COLO668 (cell line): ENCODE data around the gene RICTOR.
"Not testable (repeated sequence)": the region's sequence is repeated elsewhere in the genome, so short reads cannot be mapped to it uniquely, and the experiment has no call there.

Source experiments
- DNase-seq: peaks from one replicate; lab custom pipeline; 2025; ENCODE audit not compliant: unreplicated experiment; lab: John Stamatoyannopoulos, UW

Gene RICTOR

DNA sequence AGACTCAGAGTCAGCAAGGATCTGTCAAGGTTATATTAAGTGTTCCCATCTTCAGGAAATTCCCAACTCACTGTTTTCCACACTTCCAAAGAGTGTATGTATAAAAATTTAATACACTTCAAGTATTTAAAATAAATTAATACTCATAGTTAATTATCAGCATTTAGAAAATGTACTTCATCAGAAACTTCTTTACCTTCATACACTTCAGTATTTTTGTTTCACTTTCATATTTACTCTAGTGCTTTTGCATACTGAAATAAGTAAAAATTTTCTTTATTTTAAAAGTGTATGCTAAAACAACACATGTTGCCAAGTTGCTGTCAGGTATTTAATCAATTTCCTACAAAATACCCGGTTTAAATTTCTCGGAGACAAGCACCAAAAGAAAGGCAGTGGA, 16.5 kb downstream of the RICTOR start:
- no peak for DNase-seq

- no peak for DNase-seq
Observed at GRCh38 chr5:39055768-39056398, 18.3 kb downstream of the RICTOR start.

- DNase-seq, result no peak
Observed at GRCh38 chr5:39055027-39055767, 19.0 kb downstream of the RICTOR start.

- DNase-seq, result no peak
Observed at GRCh38 chr5:39053189-39053588, 21.0 kb downstream of the RICTOR start.

GRCh38 chr5:39052141-39052540, 22.1 kb downstream of the RICTOR start:
- no peak for DNase-seq

- DNase-seq, result no peak
Observed at GRCh38 chr5:39049315-39049714, 24.9 kb downstream of the RICTOR start.

DNA sequence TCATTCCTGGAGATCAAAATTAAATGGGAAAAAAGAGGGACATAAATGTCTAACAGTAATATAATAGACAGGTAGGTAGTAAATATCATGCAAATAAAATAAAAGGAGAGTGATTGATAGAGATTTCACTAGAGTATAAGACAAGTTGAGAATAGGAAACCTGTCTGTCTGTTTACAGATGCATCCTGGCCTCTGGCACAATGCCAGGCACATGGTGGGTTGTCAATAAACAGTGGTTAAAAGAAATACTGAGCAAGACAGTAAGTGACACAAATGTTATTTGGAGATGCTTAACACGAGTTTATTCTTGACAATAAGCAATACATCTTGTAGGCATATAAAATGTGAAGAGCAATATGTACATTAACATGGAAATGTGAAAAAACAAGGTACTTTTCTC, 33.3 kb downstream of the RICTOR start:
- peak; percentile 86 for DNase-seq

GRCh38 chr5:39034493-39034892, 39.7 kb downstream of the RICTOR start:
- DNase-seq, result not testable (repeated sequence)

DNA sequence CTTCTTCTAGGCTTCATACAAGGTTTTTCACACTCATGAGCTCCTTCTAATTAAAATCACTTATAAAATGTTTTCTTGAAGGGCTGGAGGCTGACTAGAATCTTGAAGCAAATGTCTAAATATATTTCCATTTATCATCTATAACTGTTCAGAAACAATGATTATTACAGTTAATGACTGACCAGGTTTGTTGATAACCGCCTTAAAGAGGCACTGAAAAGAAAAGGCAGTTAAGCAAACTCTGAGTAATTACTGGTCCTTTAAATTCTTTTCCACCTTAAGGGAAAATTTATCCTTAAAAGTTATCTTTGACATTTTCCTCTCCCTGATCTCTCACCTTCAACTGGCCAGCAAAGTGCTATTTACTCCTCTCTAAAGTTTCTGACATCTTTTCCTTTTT, 43.2 kb downstream of the RICTOR start:
- DNase-seq, result no peak

DNA sequence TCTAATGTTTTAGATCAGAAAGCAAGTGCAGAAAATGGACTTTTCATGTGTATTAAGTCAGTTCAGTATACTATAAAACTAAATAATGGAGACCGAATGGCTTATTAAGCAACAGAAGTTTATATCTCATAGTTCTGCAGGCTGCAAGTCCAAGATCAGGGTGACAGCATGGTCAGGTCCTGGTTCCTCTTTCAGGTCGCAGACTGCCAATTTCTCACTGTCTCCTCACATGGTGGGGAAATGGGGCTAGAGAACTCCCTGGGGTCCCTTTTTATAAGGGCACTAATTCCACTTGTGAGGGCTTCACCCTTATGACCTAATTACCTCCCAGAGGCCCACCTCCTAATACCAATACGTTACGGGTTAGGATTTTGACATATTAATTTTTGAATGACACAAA, 48.7 kb downstream of the RICTOR start:
- no peak for DNase-seq

- DNase-seq, result no peak
Observed at GRCh38 chr5:39024884-39025283, 49.3 kb downstream of the RICTOR start.

GRCh38 chr5:39024005-39024404, 50.2 kb downstream of the RICTOR start:
- no peak for DNase-seq

GRCh38 chr5:39023121-39023520, 51.1 kb downstream of the RICTOR start:
- no peak for DNase-seq

- no peak for DNase-seq
Observed at GRCh38 chr5:39022151-39022550, 52.0 kb downstream of the RICTOR start.

DNA sequence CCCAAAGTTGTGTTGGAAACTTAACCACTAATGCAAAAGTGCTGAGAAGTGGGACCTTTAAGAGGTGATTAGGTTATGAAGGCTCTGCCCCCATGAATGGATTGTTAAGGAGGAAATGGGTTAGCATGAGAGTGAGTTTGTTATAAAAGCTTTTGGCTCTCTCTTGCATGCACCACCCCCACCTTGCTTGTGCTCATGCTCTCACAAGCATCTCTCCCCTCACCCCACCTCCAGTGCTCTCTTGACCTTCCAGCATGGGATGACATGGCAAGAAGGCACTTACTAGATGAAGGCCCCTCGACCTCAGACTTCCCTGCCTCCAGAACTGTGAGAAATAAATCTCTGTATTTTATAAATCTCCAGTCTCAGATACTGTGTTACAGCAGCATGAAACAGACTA, 52.8 kb downstream of the RICTOR start:
- no peak for DNase-seq

DNA sequence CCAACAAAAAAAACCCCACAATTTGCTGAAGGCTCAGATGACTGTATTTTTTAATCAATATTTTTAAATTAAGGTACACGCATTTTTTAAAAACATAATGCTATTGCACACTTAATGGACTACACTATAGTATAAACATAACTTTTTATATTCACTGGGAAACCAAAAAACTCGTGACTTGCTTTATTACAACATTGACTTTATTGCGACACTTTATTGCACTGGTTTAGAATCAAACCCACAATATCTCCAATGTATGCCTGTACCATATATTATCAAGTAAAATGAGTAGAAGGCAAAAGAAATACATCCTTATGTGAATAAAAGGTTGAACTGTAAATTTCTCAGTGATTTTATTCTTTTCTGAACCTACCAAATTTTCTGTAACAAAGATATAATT, 53.7 kb downstream of the RICTOR start:
- DNase-seq, result no peak

DNA sequence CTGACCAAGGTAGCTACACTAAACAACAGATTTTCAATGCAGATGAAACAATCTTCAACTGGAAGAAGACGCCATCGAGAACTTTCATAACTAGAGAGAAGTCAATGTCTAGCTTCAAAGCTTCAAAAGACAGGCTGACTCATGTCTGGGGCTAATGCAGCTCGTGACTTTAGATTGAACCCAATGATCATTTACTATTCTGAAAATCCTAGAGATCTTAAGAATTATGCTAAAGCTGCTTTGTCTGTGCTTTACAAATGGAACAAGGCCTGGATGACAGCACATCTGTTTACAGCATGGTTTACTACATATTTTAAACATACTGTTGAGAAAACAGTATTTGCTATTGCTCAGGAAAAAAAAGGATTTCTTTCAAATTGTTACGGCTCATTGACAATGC, 54.9 kb downstream of the RICTOR start:
- DNase-seq, result no peak

DNA sequence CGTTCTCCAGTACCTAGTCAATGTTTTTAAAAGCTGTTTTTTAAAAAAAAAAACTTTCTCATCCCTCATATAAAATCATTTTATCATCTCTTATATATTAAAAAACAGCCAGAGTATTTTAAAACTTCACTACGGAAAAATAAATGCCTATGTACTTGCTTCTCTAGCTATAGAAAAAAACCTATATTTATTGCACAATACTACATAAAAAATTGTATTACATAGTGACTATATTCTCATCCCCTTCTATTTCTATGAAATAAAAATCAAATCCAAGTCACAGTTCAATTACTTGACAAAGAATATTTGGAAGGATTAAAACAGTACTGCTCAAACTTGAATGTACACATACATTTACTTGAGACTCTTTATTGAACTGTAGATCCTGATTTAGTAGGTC, 56.7 kb downstream of the RICTOR start:
- DNase-seq, result no peak

DNA sequence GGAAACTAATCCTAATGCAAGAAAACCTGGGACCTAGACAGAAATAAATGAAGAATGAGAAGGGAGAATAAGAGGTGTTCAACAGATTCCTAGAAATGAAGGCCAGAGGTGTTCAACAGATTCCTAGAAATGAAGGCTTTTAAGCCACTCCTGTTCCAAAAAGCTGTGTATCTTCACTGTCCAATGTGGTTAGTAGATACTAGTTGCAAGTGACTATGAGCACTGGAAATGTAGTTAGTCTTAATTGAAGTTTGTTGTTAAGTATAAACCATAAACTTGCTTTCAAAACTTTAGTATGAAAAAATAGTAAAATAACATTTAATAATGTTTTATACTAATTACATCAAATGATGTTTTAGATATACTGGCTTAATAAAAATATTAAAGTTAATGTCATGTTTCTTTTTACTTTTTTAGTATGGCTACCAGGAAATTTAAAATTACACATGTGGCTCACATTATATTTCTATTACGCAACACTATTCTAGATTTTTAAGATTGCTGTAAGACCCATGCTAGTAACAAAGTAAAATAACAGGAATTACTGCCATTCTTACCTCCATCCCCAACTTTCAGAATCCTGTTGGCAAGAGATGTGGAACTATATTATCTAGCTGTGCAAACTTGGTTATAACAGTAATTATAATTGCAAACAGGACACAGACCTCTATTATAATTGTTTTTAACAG, 57.5 kb downstream of the RICTOR start:
- no peak for DNase-seq

- no peak for DNase-seq
Observed at GRCh38 chr5:39015743-39016586, 58.2 kb downstream of the RICTOR start.

DNA sequence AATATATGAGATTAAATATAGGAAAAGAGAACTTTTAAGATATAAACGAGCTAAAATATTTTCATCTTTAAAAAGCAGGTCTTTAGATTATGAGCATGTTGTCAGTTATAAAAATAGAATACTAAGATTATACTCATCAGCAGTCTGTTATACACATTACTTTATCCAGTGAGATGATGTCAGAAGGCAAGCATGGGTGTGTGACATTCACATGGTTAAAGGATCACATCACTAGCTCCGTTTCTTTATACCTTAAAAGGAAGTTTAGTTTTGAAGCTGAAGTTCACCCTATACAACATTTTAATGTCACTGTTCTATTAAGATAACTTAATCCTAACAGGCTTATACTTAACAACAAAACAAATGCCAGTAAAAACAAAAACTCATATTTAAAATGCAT, 59.6 kb downstream of the RICTOR start:
- no peak for DNase-seq
